Cerebellar nuclear complex (tissue), 1 donor: ENCODE results near the gene AAGAB.
"Not testable (repeated sequence)": the region's sequence is repeated elsewhere in the genome, so short reads cannot be mapped to it uniquely, and the experiment has no call there.

Source experiments
- DNase-seq, 2 experiments: peaks; one replicate each; lab custom pipeline; 2025; lab: John Stamatoyannopoulos, UW

AAGAB gene

DNA sequence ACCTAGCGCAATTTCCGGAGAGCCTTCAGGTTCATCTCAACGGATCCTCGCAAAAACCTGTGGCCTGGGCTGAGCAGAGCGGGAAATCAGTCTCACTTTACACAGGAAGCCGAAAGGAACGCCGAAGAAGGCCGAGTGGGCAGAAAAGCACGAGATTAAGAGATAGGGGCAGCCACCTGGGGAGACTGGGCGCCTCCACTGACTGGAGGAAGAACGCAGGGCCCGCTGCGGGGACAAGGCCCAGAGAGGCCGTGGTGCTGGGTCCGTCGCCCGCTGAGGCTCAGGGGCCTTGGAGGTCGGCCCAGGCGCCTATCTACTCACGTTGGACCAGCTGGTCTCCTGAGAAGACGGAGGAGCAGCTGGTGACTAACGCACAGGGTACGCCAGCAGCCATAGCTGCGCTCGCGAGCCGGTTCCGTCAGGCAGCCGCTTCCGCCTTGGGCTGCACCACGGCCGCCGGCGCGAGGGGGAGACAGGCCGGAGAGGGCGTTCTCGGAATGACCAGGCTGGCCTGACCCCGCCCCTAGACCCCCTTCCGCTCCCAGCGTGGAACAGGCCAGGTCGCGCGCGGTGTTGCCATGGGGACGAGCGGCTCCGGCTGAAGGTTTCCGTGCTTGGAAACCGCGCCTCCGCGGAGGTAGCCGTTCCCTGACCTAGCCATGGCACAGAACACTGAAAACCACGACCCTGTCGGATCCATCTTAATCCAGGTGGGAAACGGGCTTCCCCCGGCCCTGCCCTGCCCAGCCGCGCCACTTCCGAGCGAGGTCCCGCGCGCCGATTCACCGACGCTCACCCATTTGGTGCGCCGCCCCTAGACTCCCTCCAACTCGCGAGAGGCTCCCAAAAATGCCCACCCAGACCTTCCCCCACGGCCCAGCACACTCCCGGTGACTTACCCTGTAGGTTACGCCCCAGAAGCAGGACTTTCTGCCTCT, at the start of gene AAGAB, which contains the start of gene IQCH:
TSS of gene AAGAB (minus strand) at position 424 of the 938 bp plus-strand sequence. CDS start at position 394, 30 bp downstream.
TSS of gene IQCH (plus strand) at position 549 of the 938 bp plus-strand sequence. CDS start at position 660, 111 bp downstream.
- peak; percentile 73 to 97 for DNase-seq

DNA sequence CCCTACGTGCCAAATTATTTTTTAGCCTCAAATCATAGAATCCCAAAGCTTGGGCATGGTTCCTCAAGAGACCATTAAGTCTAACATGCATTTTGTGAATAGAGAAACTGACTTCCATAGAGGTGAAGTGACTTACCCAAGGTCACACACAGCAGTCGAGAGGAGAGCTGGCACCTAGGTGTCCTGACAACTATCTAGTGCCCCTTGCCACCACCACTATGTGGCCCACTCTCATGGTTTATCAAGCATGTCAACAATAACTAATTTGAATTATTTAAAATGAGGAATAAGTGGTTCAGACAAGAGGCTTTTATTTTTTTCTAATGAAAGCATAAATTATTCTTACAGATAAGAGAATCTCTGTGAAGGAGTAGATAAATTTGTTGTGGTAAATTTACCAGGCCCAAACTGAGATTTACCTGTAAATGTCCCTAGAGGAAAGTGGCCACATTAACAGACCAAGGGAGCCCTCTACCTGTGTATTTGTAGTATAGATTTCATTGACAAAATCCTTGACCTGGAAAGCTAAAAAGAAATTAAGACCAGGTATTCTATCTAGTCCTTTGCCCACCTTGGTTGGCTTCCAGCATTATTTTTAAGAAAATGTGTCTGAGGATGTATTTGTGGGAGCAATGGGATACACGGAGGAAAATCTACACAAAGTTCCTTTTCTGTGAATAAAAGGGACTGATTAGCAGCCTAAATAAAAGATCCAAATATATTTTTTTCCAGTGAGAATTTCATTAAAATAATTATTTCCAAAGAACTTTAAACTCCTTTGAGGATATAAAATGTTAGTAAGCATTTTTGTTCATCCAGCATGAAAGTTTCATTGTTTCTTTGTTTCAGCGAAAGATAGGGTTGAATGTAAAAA, 49.3 kb upstream of the AAGAB start:
- DNase-seq = no peak

GRCh38 chr15:67300266-67301025, 46.0 kb upstream of the AAGAB start:
- no peak for DNase-seq

DNA sequence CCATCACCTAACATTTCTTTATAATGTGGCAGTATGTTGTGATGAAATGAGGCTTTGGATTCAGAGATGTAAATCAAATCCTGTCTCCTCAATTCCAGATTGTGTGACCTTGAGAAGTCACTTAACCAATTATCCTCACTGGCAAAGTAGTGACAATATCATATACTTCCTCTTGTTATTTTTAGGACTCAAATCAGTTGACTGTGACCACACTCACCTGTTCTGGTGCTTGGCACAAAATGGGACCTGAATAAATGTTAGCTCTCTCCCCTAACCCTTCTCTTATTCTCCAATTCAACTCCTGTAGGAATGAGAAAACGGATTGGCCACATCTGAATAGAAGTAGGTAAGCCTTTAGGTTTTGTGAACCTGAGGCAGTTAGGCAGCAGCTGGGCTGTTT, 42.2 kb upstream of the AAGAB start:
- no peak for DNase-seq

DNA sequence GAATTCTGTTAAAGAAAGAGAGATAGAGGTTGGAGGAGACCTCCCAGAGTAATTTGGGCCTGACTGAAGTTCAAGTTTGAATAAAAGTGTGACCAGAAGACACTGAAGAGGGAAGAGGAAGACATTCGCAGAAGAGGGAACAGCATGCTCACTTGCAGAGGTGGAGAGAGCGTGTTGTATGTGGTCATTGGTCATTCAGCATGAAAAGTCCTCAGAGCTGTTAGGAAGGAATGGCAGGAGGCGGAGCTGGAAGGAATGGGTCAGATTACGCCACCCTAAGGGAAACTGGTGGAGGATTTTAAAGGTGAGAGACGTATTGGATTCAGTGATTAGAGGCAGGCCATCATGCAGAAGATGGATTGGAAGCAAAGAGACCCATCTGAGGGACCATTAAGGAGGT, 41.7 kb upstream of the AAGAB start:
- no peak for DNase-seq

GRCh38 chr15:67290319-67290718, 35.9 kb upstream of the AAGAB start:
- no peak for DNase-seq

- DNase-seq = not testable (repeated sequence)
Observed at GRCh38 chr15:67286400-67286799, 31.9 kb upstream of the AAGAB start.

- not testable (repeated sequence) for DNase-seq
Observed at GRCh38 chr15:67285625-67286024, 31.2 kb upstream of the AAGAB start.

DNA sequence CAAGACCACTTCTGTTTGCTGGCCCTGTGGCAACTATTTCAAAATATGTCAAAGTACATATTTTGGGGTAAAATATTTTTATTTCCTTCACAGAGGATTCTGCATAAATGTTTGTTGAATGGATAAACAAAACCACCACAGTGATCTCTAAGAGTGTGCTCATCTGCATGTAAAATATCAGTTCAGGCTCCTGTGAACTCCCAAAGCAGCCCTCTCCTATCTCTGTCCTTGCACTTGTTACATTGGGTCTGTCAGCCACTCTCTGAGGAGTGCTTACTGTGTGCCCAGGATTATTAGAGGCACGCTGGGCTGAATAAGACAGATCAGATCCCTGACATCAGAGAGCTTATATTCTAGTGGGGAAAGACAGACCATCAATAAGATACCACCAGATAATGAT, 27.3 kb upstream of the AAGAB start:
- no peak for DNase-seq

- no peak for DNase-seq
Observed at GRCh38 chr15:67280217-67280616, 25.8 kb upstream of the AAGAB start.

GRCh38 chr15:67276666-67277065, 22.2 kb upstream of the AAGAB start:
- DNase-seq = no peak

- DNase-seq = no peak
Observed at GRCh38 chr15:67274236-67274635, 19.8 kb upstream of the AAGAB start.

DNA sequence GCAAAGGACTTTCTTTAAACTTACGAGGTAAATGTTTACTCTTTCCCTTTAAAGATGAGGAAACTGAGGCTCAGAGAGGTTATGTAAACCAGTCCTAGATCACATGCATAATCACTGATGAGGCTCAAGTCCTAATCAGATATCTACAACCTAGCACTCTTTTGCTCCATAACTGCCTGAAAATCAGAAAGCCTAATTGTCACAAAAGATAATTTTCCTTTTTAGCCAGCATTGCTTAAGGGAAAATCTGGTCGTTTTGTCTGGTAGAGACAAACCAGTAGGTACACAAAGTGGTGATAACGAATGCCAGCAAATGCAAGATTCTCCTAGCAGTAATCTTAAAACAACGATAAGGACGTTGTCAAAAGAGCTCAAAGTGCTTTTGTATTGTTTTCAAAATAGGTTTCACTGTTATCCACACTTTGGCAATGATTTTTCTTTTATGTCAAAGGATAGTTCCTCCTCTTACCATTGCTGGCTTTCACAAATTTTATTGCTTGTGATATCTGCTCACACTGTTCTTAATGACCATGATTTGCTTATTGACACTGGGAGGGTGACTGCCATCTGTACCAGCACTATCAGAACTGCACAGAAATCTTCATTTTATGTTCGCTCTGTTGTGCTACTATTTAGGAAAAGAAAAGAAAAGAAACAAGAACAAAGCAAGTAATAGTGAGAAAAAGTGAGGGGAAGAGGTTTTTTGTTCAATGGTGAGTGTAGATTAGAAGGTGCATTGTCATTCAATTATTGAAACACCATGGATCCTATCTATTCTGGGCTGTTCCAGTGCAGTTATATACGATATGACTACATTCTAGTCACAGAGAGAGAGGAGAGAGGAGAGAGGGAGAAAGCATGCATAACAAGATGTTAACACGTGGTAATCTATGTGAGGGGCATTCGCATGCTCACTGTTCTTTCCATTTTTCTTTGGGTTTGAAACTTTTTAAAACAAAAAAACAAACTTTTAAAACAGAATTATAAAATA, 13.8 kb upstream of the AAGAB start:
- no peak for DNase-seq

- DNase-seq = no peak
Observed at GRCh38 chr15:67267440-67267839, 13.0 kb upstream of the AAGAB start.

GRCh38 chr15:67266870-67267269, 12.4 kb upstream of the AAGAB start:
- DNase-seq = no peak

DNA sequence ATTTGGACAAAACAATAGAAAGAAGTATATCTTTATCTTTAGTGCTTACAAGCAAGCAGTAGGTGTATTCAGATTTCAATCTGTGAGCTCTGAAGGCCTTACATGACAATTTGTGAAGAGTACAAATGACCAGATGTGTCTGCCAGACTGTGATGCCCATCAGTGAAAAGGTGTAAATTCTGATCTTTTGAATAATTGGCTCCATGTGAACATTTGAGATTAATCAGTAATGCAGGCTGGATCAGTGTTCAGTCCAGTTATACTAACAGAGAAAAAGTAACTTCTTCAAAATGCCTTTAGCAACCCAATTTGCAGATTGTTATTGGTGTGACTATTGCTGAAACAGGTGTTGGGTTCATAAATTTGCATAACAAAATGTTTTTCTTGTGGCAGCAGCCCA, 5.3 kb upstream of the AAGAB start:
- DNase-seq = no peak

- DNase-seq = no peak
Observed at GRCh38 chr15:67259379-67259778, 4.9 kb upstream of the AAGAB start.

DNA sequence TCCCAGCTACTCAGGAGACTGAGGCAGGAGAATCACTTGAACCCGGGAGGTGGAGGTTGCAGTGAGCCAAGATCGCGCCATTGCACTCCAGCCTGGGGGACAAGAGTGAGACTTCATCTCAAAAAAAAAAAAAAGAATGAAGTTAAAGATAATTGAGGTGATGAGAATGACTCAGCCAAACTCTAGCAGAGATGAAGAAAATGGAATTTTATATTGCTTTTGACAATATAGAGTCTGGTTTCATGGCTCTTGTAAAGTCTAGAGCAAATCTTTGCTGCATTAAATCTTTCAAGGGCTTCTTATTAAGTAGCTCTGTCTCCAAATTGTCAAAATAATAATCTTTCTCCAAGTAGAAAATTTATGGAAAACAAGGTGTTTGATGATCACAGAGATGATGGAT, 4.0 kb upstream of the AAGAB start:
- DNase-seq = not testable (repeated sequence)

DNA sequence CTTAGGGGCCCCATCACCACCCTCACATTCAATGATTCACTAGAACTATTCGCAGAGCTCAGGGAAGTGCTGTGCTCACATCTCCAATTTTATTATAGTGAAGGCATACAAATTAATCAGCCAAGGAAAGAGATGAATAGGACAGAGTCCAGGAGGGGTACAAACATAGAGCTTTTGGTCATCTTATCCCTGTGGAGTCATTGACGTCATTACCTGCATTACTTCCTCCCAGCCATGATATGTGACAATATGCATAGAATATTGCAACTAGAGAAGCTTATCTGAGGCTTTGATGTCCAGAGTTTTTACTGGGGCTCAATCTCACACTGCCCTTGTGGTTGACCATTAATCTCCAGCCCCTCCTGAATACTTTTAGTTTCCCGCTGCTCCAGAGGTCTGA, 1.6 kb upstream of the AAGAB start:
- no peak for DNase-seq

GRCh38 chr15:67253549-67254237, 768 bp downstream of the AAGAB start:
- DNase-seq = no peak
